IMR-90 (cell line): ENCODE data around the gene ACVRL1. TPM values are rescaled to one million over a fixed set of nuclear protein-coding genes. Genes with fewer than 3 reads are reported as not detected.

ENCODE experiments used
- ATAC-seq: fragments of 200-7000 bp; cut with Tn5 transposase; 2 replicates; pipeline ENCODE4 v1.9.1; 2020; ENCODE audit warnings: low read depth, mild to moderate bottlenecking, moderate library complexity
- BruUV-seq: library from RNA; stranded (reverse); fragments of 400-500 nt; replicated peaks from 2 replicates; lab custom pipeline; 2021; lab: Mats Ljungman, UMichigan
- CTCF ChIA-PET: fragments of 300-600 bp; formaldehyde crosslinking; extraction: SDS; loops from one replicate; lab custom pipeline; 2021; ENCODE audit warnings: antibody characterized with exemption; lab: Yijun Ruan, JAX
- POLR2A ChIA-PET: fragments of 300-600 bp; sonication (Branson Sonifier 250); formaldehyde crosslinking; loops from one replicate; lab custom pipeline; 2022; ENCODE audit warnings: antibody characterized with exemption; ENCODE audit not compliant: unreplicated experiment; lab: Charles Lee
- DNase-seq: peaks from one replicate; pipeline ENCODE4 v3.0.0; 2013
- H2AFZ ChIP-seq: replicated peaks from 2 replicates; pipeline ENCODE3; 2013; ENCODE audit warnings: low read length, mild to moderate bottlenecking; ENCODE audit not compliant: poor library complexity
- H2AK5ac ChIP-seq: 2 replicates; pipeline ENCODE4 v1.6.1; 2013; ENCODE audit warnings: low read depth, low read length, inconsistent platforms
- H2AK9ac ChIP-seq: replicated peaks from 2 replicates; pipeline ENCODE3; 2013; ENCODE audit warnings: mild to moderate bottlenecking, low read depth, low read length, moderate library complexity; ENCODE audit not compliant: poor library complexity
- H2BK120ac ChIP-seq: 2 replicates; pipeline ENCODE4 v1.6.1; 2013; ENCODE audit warnings: low read depth, low read length, inconsistent platforms
- H2BK15ac ChIP-seq: 3 replicates; pipeline ENCODE4 v1.6.1; 2013; ENCODE audit warnings: low read depth, low read length, inconsistent platforms
- H2BK20ac ChIP-seq: 2 replicates; pipeline ENCODE4 v1.6.1; 2013; ENCODE audit warnings: low read depth, mild to moderate bottlenecking, inconsistent platforms, low read length, moderate library complexity
- H2BK5ac ChIP-seq: 2 replicates; pipeline ENCODE4 v1.6.1; 2013; ENCODE audit warnings: mild to moderate bottlenecking, low read depth, low read length, inconsistent platforms; ENCODE audit not compliant: poor library complexity, severe bottlenecking
- H3K14ac ChIP-seq: replicated peaks from 2 replicates; pipeline ENCODE4 v1.6.1; 2013; ENCODE audit warnings: low read depth, low read length, inconsistent platforms
- H3K18ac ChIP-seq: 2 replicates; pipeline ENCODE4 v1.6.1; 2013; ENCODE audit warnings: low read depth, low read length, control low read depth
- H3K23ac ChIP-seq: 2 replicates; pipeline ENCODE4 v1.6.1; 2013; ENCODE audit warnings: low read depth, low read length, inconsistent platforms
- H3K27ac ChIP-seq: 2 replicates; pipeline ENCODE4 v1.5.1; 2013; ENCODE audit warnings: mild to moderate bottlenecking, control low read depth, low read length; ENCODE audit not compliant: insufficient read depth
- H3K27me3 ChIP-seq: 2 replicates; pipeline ENCODE4 v1.6.1; 2013; ENCODE audit warnings: low read length; ENCODE audit not compliant: control insufficient read depth, insufficient read depth
- H3K36me3 ChIP-seq: 2 replicates; pipeline ENCODE4 v1.6.1; 2013; ENCODE audit warnings: low read length, mixed read lengths; ENCODE audit not compliant: control insufficient read depth, insufficient read depth
- H3K4ac ChIP-seq: 2 replicates; pipeline ENCODE4 v1.6.1; 2013; ENCODE audit warnings: low read depth, low read length, inconsistent platforms
- H3K4me1 ChIP-seq: 2 replicates; pipeline ENCODE4 v1.6.1; 2013; ENCODE audit warnings: low read length, mixed read lengths; ENCODE audit not compliant: control insufficient read depth, insufficient read depth
- H3K4me2 ChIP-seq: 2 replicates; pipeline ENCODE4 v1.6.1; 2013; ENCODE audit warnings: low read depth, mild to moderate bottlenecking, control low read depth, low read length, moderate library complexity
- H3K4me3 ChIP-seq: 2 replicates; pipeline ENCODE4 v1.5.1; 2013; ENCODE audit warnings: low read depth, mild to moderate bottlenecking, control low read depth, low read length, moderate library complexity; ENCODE audit not compliant: insufficient read depth
- H3K56ac ChIP-seq: 2 replicates; pipeline ENCODE4 v1.6.1; 2013; ENCODE audit warnings: low read length, inconsistent platforms; ENCODE audit not compliant: insufficient read depth; ENCODE audit errors: extremely low read depth
- H3K79me1 ChIP-seq, 2 experiments: 2 replicates each; pipeline ENCODE4 v1.6.1; 2013; ENCODE audit warnings: low read length in 2 of 2, inconsistent platforms in 1 of 2, low read depth in 1 of 2
- H3K9ac ChIP-seq: 2 replicates; pipeline ENCODE4 v1.6.1; 2013; ENCODE audit warnings: low read depth, low read length, control low read depth
- H3K9me1 ChIP-seq: 2 replicates; pipeline ENCODE4 v1.6.1; 2013; ENCODE audit warnings: low read length, inconsistent platforms; ENCODE audit not compliant: insufficient read depth
- H3K9me3 ChIP-seq: 2 replicates; pipeline ENCODE4 v1.6.1; 2013; ENCODE audit warnings: low read length; ENCODE audit not compliant: control insufficient read depth, insufficient read depth
- H4K20me1 ChIP-seq: 2 replicates; pipeline ENCODE4 v1.6.1; 2013; ENCODE audit warnings: low read length, inconsistent platforms; ENCODE audit not compliant: insufficient read depth
- H4K5ac ChIP-seq: 2 replicates; pipeline ENCODE4 v1.6.1; 2013; ENCODE audit warnings: mild to moderate bottlenecking, low read depth, low read length, control low read depth
- H4K8ac ChIP-seq, 2 experiments: 2 replicates each; pipeline ENCODE4 v1.6.1; 2013; ENCODE audit warnings: low read depth in 2 of 2, low read length in 2 of 2, control low read depth in 1 of 2, inconsistent platforms in 1 of 2
- H4K91ac ChIP-seq: 2 replicates; pipeline ENCODE4 v1.6.1; 2013; ENCODE audit warnings: low read depth, low read length, inconsistent platforms; ENCODE audit not compliant: insufficient read depth
- MAZ ChIP-seq: IDR thresholded peaks from 2 replicates; pipeline ENCODE4 v1.6.1; 2012; ENCODE audit warnings: low read depth, mild to moderate bottlenecking, low read length, improper control_type of control experiment, moderate library complexity, borderline replicate concordance
- USF2 ChIP-seq: fragments of 150-350 bp; IDR thresholded peaks from 2 replicates; pipeline ENCODE4 v1.6.1; 2017; ENCODE audit warnings: mild to moderate bottlenecking, antibody characterized with exemption, low read length, low read depth
- WGBS, 2 experiments: methylation state at CpG; one replicate each; pipeline versions ENCODE4 v1.1.5 to v1.1.7; 2013; ENCODE audit warnings: missing lambda C conversion rate in 2 of 2; ENCODE audit not compliant: insufficient read length in 1 of 2; ENCODE audit errors: extremely low coverage in 2 of 2; 5-methylcytosine and 5-hydroxymethylcytosine counted together
- dilution Hi-C: fragments of 300-500 bp; cut with HindIII; formaldehyde crosslinking; loops from one replicate; pipeline ENCODE4 v1.14.3; 2018; ENCODE audit warnings: low sequenced_read_pairs; ENCODE audit not compliant: unreplicated experiment
- in situ Hi-C: fragments of 300-500 bp; cut with MboI; formaldehyde crosslinking; loops from 3 replicates; pipeline ENCODE4 v1.14.3; 2019; ENCODE audit warnings: low sequenced_read_pairs, inconsistent platforms, mixed read lengths
- intact Hi-C: fragments of 100-400 bp; cut with micrococcal nuclease; formaldehyde crosslinking; loops from 2 replicates; pipeline ENCODE4 v1.10.0; 2022
- polyA plus RNA-seq, 3 experiments: library from polyadenylated mRNA; depleted of rRNA; stranded (reverse); fragments of >200 nt; gene quantifications; 2 replicates each; pipeline ENCODE4 v1.2.3, GENCODE V29; 2012; ENCODE audit warnings: low replicate concordance in 1 of 3
- total RNA-seq: library from RNA; depleted of rRNA; stranded (reverse); fragments of >200 nt; gene quantifications from 2 replicates; pipeline ENCODE4 v1.2.3, GENCODE V29; 2012

Gene ACVRL1
- total and polyA plus RNA-seq, 2 of the 4 experiments (the other 2 are of a cell fraction) = 6.4 to 7.5 TPM

GRCh38 chr12:51934080-51934479, 26.8 kb downstream of the ACVRL1 start:
- no TSS peak for BruUV-seq
- ATAC-seq (no peak), DNase-seq (no peak)
- H2BK20ac ChIP-seq = no peak overlapping the region
- no peak overlapping the region for H4K91ac ChIP-seq
- no peaks in the 10 kb centered on the region for H3K9me3 ChIP-seq
- H4K8ac ChIP-seq = no peak overlapping the region
- no peak overlapping the region for H3K4me2 ChIP-seq
- no peak overlapping the region for H4K5ac ChIP-seq
- no peak overlapping the region for H2AFZ ChIP-seq
- no peak overlapping the region for H3K4ac ChIP-seq
- 79% methylated on average over 2 of the region's 4 CpGs; no CpG with 5 or more reads in 1 of the 2 experiments for WGBS, 2 experiments
- dilution Hi-C loops (no loop called here), in situ Hi-C loops (no loop called here), intact Hi-C loops (no loop called here)
- no peak overlapping the region for H3K56ac ChIP-seq
- H2BK15ac ChIP-seq = no peak overlapping the region
- H3K79me1 ChIP-seq = no peaks in the 10 kb centered on the region
- no peaks in the 10 kb centered on the region for H3K4me1 ChIP-seq
- no peak overlapping the region for H3K23ac ChIP-seq
- H2BK5ac ChIP-seq = no peak overlapping the region
- H3K27me3 ChIP-seq = no peaks in the 10 kb centered on the region; the same call in 1 of the 2 replicates
- no peak overlapping the region for H2BK120ac ChIP-seq
- no peak overlapping the region for H3K9ac ChIP-seq
- POLR2A ChIA-PET = no interaction called here
- TF ChIP-seq MAZ (no peak), USF2 (no peak)
- no peak overlapping the region for H3K4me3 ChIP-seq
- H4K20me1 ChIP-seq = no peaks in the 10 kb centered on the region
- no peak overlapping the region for H3K27ac ChIP-seq
- no peaks in the 10 kb centered on the region for H3K36me3 ChIP-seq
- H3K9me1 ChIP-seq = peaks cover 6% of the 10 kb centered on the region; the same call in 1 of the 2 replicates
- no peak overlapping the region for H2AK9ac ChIP-seq
- H2AK5ac ChIP-seq = no peak overlapping the region
- CTCF ChIA-PET = no interaction called here
- no peak overlapping the region for H3K14ac ChIP-seq
- no peak overlapping the region for H3K18ac ChIP-seq
